Measurements from ENCODE around the gene LPP. TPM values are rescaled to one million over a fixed set of nuclear protein-coding genes. Genes with fewer than 3 reads are reported as not detected.

Gene LPP
- total RNA-seq, 3 donors from 2014 or later, result 262 to 816 (median 325) TPM

DNA sequence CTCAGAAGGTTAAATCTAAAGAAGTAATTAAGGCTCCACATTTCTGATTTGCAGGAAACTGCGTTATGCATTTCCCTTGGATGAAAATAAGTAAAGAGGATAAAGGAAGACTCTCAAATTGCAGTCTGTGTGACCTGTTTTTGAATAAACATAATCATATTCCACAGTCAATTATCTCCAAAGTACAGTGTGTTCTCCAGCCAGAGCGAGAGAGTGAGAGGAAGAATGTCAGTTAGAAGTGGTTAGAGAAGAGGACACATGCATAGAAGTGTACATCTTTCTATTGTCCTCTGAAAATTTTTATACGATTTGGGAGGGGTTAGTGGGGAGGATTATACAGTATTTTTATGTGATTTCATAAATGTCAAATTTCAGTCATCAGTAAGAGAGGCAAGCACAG, 487.1 kb downstream of the LPP start:
- ATAC-seq, result no peak
- Histone ChIP-seq H3K36me3 (ENCODE audit: low read depth) (no peaks in the 10 kb centered on the region), H3K4me1 (ENCODE audit: low read depth) (no peaks in the 10 kb centered on the region), H3K9me3 (no peaks in the 10 kb centered on the region), H3K4me3 (no peak overlapping the region)
- intact Hi-C loops (cut with DNase I, micrococcal nuclease), result no loop called here
- TF ChIP-seq, protein P1, sequence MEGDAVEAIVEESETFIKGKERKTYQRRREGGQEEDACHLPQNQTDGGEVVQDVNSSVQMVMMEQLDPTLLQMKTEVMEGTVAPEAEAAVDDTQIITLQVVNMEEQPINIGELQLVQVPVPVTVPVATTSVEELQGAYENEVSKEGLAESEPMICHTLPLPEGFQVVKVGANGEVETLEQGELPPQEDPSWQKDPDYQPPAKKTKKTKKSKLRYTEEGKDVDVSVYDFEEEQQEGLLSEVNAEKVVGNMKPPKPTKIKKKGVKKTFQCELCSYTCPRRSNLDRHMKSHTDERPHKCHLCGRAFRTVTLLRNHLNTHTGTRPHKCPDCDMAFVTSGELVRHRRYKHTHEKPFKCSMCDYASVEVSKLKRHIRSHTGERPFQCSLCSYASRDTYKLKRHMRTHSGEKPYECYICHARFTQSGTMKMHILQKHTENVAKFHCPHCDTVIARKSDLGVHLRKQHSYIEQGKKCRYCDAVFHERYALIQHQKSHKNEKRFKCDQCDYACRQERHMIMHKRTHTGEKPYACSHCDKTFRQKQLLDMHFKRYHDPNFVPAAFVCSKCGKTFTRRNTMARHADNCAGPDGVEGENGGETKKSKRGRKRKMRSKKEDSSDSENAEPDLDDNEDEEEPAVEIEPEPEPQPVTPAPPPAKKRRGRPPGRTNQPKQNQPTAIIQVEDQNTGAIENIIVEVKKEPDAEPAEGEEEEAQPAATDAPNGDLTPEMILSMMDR (IDR thresholded peaks at IDR 0.05), result no peak
- DNase-seq, result no peak

DNA sequence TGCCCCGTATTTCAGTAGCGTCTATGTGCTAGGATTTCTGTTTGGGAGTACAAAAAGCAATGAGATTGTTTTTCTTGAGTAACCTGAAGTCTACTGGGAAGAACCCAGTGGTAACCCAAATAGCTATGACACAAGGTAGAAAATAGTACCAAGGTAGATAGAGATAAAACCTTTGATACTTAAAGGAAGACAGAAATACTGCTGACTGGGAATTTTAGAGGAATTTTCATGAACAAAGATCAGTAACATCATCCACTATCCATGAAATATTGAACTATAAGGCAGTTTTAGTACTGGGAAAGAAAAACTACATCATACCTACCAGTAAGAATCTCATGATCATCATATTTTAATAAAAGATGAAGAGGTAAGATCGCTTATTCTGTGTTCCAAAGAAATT, 489.8 kb downstream of the LPP start:
- ATAC-seq (no peak), DNase-seq (no peak)
- Histone ChIP-seq H3K9me3 (no peaks in the 10 kb centered on the region), H3K36me3 (ENCODE audit: low read depth) (no peaks in the 10 kb centered on the region), H3K4me3 (no peak overlapping the region), H3K4me1 (ENCODE audit: low read depth) (peaks cover 5% of the 10 kb centered on the region)
- intact Hi-C loops (cut with DNase I, micrococcal nuclease), result no loop called here
- TF ChIP-seq, protein P1 (IDR thresholded peaks at IDR 0.05), result no peak

DNA sequence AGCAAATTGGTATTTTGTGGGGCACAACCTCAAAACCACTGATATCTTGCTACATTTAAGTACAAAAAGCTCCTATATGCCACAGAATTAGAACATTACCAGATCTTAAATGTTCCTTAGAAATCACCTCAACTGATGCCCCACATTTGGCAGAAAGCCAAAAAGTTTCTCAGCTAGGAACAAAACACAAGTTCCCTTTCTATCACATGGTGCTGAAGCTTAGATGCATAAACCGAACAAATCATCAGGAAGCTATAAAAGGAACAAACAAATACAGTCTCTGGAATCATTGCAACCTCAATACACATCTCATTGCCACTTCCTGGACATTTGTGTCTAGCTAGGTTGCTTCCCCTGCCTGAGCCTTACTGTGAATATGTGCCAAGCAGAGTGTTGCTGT, 492.6 kb downstream of the LPP start:
- H3K4me1 ChIP-seq (ENCODE audit: low read depth), result peaks cover 5% of the 10 kb centered on the region
- H3K36me3 ChIP-seq (ENCODE audit: low read depth), result no peaks in the 10 kb centered on the region
- intact Hi-C loops (cut with DNase I, micrococcal nuclease), result no loop called here
- TF ChIP-seq, protein P1 (IDR thresholded peaks at IDR 0.05), result no peak
- peak; percentile 81 for ATAC-seq
- DNase-seq, result peak in 1 of 3 donors; percentile 12
- H3K9me3 ChIP-seq, result no peaks in the 10 kb centered on the region
- H3K4me3 ChIP-seq, result no peak overlapping the region

DNA sequence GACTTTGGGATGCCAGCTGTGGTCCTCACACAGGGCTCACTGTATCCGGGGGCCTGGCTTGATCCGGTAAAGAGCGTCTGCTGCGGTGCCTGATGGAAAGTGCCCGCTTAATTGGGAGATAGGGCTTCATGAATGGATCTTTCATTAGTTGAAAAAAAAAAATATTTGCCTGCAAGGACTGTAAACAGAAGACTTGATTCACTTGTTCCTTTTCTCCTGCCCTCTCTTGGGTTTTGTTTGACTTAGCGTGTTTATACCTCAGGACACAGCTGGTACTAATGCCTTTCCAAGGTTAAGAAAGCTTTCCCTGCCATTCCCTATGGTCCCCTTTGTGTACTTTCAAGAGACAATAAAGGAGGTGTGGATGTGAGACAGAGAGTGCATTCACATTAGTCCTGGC, 493.3 kb downstream of the LPP start:
- intact Hi-C loops (cut with DNase I, micrococcal nuclease), result no loop called here
- H3K4me1 ChIP-seq (ENCODE audit: low read depth), result peaks cover 5% of the 10 kb centered on the region
- H3K36me3 ChIP-seq (ENCODE audit: low read depth), result no peaks in the 10 kb centered on the region
- no peak overlapping the region for H3K4me3 ChIP-seq
- H3K9me3 ChIP-seq, result no peaks in the 10 kb centered on the region
- DNase-seq (no peak), ATAC-seq (no peak)
- TF ChIP-seq, protein P1 (IDR thresholded peaks at IDR 0.05), result no peak

DNA sequence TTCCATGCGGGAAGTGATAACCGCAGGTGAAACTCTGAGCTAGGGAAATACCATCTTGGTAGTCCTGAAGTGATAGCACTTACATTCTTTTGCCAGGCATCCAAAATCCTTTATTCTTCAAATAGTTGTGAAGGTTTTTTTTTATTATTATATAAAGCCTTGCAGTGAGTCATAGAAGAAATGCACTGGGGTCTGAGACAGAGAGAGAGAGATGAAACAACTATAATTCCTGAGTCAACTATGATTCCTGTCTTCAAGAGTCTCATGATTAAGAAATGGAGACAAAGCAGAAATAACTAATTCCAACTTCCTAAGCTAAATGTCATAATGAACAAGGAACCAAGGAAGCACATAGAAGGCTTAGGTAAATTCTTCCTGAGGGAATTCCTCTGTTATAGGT, 495.6 kb downstream of the LPP start:
- Histone ChIP-seq H3K4me3 (no peak overlapping the region), H3K9me3 (no peaks in the 10 kb centered on the region), H3K4me1 (ENCODE audit: low read depth) (peaks cover 5% of the 10 kb centered on the region), H3K36me3 (ENCODE audit: low read depth) (no peaks in the 10 kb centered on the region)
- ATAC-seq (no peak), DNase-seq (no peak)
- intact Hi-C loops (cut with DNase I, micrococcal nuclease), result no loop called here
- TF ChIP-seq, protein P1 (IDR thresholded peaks at IDR 0.05), result no peak
